ENCODE results near the gene SCOC.

GRCh38 chr4:140344621-140345020 is 28.8 kb upstream of the SCOC start:
- TF ChIP-seq CTCF (IDR thresholded peaks at IDR 0.05 in 2 of 3, conservative IDR thresholded peaks at IDR 0.05 in 1 of 3; ENCODE audit: control insufficient read depth in 2 of 3, extremely low read depth in 1 of 3, insufficient read depth in 1 of 3, low read depth in 3 of 3, low read length in 3 of 3) (no peak), REST (IDR thresholded peaks at IDR 0.05; ENCODE audit: low read depth, low read length) (no peak), ZNF274 (IDR thresholded peaks at IDR 0.05; ENCODE audit: insufficient read depth, insufficient read length) (no peak), RAD21 (IDR thresholded peaks at IDR 0.05; ENCODE audit: insufficient read depth, low read depth, low read length) (no peak), CHD2 (IDR thresholded peaks at IDR 0.05; ENCODE audit: borderline replicate concordance, low read depth, low read length) (no peak), YY1 (IDR thresholded peaks at IDR 0.05; ENCODE audit: low read depth, low read length) (no peak), ZSCAN29 (IDR thresholded peaks at IDR 0.05) (no peak), POLR2AphosphoS5 (IDR thresholded peaks at IDR 0.05; ENCODE audit: low read length) (no peak), BCL3 (IDR thresholded peaks at IDR 0.05; ENCODE audit: borderline replicate concordance, insufficient read depth, low read depth, low read length, poor library complexity, severe bottlenecking) (no peak), KDM1A (IDR thresholded peaks at IDR 0.05; ENCODE audit: borderline replicate concordance) (no peak)
- TF ChIP-seq, protein P1, sequence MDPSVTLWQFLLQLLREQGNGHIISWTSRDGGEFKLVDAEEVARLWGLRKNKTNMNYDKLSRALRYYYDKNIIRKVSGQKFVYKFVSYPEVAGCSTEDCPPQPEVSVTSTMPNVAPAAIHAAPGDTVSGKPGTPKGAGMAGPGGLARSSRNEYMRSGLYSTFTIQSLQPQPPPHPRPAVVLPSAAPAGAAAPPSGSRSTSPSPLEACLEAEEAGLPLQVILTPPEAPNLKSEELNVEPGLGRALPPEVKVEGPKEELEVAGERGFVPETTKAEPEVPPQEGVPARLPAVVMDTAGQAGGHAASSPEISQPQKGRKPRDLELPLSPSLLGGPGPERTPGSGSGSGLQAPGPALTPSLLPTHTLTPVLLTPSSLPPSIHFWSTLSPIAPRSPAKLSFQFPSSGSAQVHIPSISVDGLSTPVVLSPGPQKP (IDR thresholded peaks at IDR 0.05; ENCODE audit: low read depth, low read length) = no peak

All from GM12878 (cell line).